Transverse colon (tissue), 3 donors: ENCODE results near the gene TMEM192.
"Not testable (repeated sequence)": the region's sequence is repeated elsewhere in the genome, so short reads cannot be mapped to it uniquely, and the experiment has no call there.

Experiments
- CTCF ChIP-seq, 5 experiments: fragments of 200-600 bp in 3 of 5; fragments of 450-650 bp in 2 of 5; sonication (generic) in 3 of 5; IDR thresholded peaks; 1 replicate in 2 of 5; 2 replicates in 3 of 5; pipeline ENCODE4 v1.5.1; 2016 to 2017; ENCODE audit warnings: antibody characterized with exemption in 5 of 5, inconsistent platforms in 3 of 5, mild to moderate bottlenecking in 2 of 5, moderate library complexity in 1 of 5
- EP300 ChIP-seq: sonication (generic); formaldehyde crosslinking; IDR thresholded peaks from one replicate; pipeline ENCODE4 v1.6.1; 2017; ENCODE audit warnings: antibody characterized with exemption, low read depth

GRCh38 chr4:165084787-165085186 lies 27.9 kb downstream of the TMEM192 start:
- not testable (repeated sequence) for TF ChIP-seq CTCF (IDR thresholded peaks at IDR 0.05); EP300
